ENCODE data around the gene GBX1.

Gene GBX1

GRCh38 chr7:151168003-151168786 is 701 bp upstream of the GBX1 start:
- TF ChIP-seq LEF1 (IDR thresholded peaks at IDR 0.05; ENCODE audit: borderline replicate concordance) (0 out of 2 replicates have a peak, but pooled peaks have one; percentile 11), SUZ12 (IDR thresholded peaks at IDR 0.05) (no peak), HDGF (IDR thresholded peaks at IDR 0.05; ENCODE audit: borderline replicate concordance) (0 out of 2 replicates have a peak, but pooled peaks have one; percentile 38)
- ChIA-PET CTCF (interaction anchor here (0.6 to 3.9 kb wide), 12 partner anchors 9 to 206 kb away, joined by 3 to 30 read pairs (median 4); no protein-coding TSS in a partner anchor), POLR2A (interaction anchor here (0.9 to 2.9 kb wide), 5 partner anchors 11 to 83 kb away, joined by 3 to 17 read pairs (median 3); partner anchors contain the start of genes AGAP3 and CHPF2)
- peak; percentile 90 for DNase-seq (ENCODE audit: extremely low spot score)

- ChIA-PET POLR2A (interaction anchor here (0.8 to 2.9 kb wide), 5 partner anchors 10 to 66 kb away, joined by 3 to 17 read pairs (median 4); partner anchors contain the start of genes ABCF2 and CHPF2), CTCF (interaction anchor here (0.5 to 3.9 kb wide), 8 partner anchors 9 to 156 kb away, joined by 3 to 30 read pairs (median 7); no protein-coding TSS in a partner anchor)
- DNase-seq (ENCODE audit: extremely low spot score) = no peak
- TF ChIP-seq TARDBP (IDR thresholded peaks at IDR 0.05) (no peak), BHLHE40 (IDR thresholded peaks at IDR 0.05; ENCODE audit: borderline replicate concordance) (no peak), SP1 (IDR thresholded peaks at IDR 0.05) (no peak), NFRKB (IDR thresholded peaks at IDR 0.05) (no peak), SUZ12 (IDR thresholded peaks at IDR 0.05) (no peak), CTBP1 (IDR thresholded peaks at IDR 0.05; ENCODE audit: borderline replicate concordance) (no peak), FOXA1 (IDR thresholded peaks at IDR 0.05) (no peak), FOXM1 (IDR thresholded peaks at IDR 0.05; ENCODE audit: borderline replicate concordance) (no peak), PKNOX1 (IDR thresholded peaks at IDR 0.05) (no peak), HDGF (IDR thresholded peaks at IDR 0.05; ENCODE audit: borderline replicate concordance) (no peak)
These were observed 781 bp downstream of the GBX1 start for GRCh38 chr7:151166629-151167196.

GRCh38 chr7:151161757-151162156 is 5.7 kb downstream of the GBX1 start:
- no peak for TF ChIP-seq TARDBP (IDR thresholded peaks at IDR 0.05)
- peak; percentile 72; the same call in 1 of the 2 replicates for TF ChIP-seq PKNOX1 (IDR thresholded peaks at IDR 0.05)
- DNase-seq (ENCODE audit: extremely low spot score) = no peak
- ChIA-PET POLR2A (interaction anchor here (0.6 kb wide), 1 partner anchor 365 kb away, joined by 3 read pairs; no protein-coding TSS in a partner anchor), CTCF (no interaction called here)

GRCh38 chr7:151157645-151158329 is 9.7 kb downstream of the GBX1 start:
- no peak for DNase-seq (ENCODE audit: extremely low spot score)
- CTCF ChIA-PET = interaction anchor here (0.6 to 4.6 kb wide), 5 partner anchors 10 to 1437 kb away, joined by 3 to 30 read pairs (median 4); partner anchors contain the start of gene GBX1
- TF ChIP-seq ELF4 (IDR thresholded peaks at IDR 0.05) = no peak
- TF ChIP-seq CTBP1 (IDR thresholded peaks at IDR 0.05; ENCODE audit: borderline replicate concordance) = no peak
- no peak for TF ChIP-seq NFRKB (IDR thresholded peaks at IDR 0.05)
- no peak for TF ChIP-seq HDGF (IDR thresholded peaks at IDR 0.05; ENCODE audit: borderline replicate concordance)
- TF ChIP-seq FOXM1 (IDR thresholded peaks at IDR 0.05; ENCODE audit: borderline replicate concordance) = no peak
- TF ChIP-seq FOXK2 (IDR thresholded peaks at IDR 0.05) = no peak
- no peak for TF ChIP-seq L3MBTL2 (conservative IDR thresholded peaks at IDR 0.05)
- TF ChIP-seq ZNF384 (IDR thresholded peaks at IDR 0.05) = no peak
- TF ChIP-seq BHLHE40 (IDR thresholded peaks at IDR 0.05; ENCODE audit: borderline replicate concordance) = no peak
- no peak for TF ChIP-seq SP1 (IDR thresholded peaks at IDR 0.05)
- no peak for TF ChIP-seq LEF1 (IDR thresholded peaks at IDR 0.05; ENCODE audit: borderline replicate concordance)
- no peak for TF ChIP-seq FOXA1 (IDR thresholded peaks at IDR 0.05)
- no peak for TF ChIP-seq TARDBP (IDR thresholded peaks at IDR 0.05)
- TF ChIP-seq ARNT (IDR thresholded peaks at IDR 0.05) = no peak
- TF ChIP-seq SUZ12 (IDR thresholded peaks at IDR 0.05) = no peak
- TF ChIP-seq PKNOX1 (IDR thresholded peaks at IDR 0.05) = no peak
- POLR2A ChIA-PET = interaction anchor here (1.0 to 1.9 kb wide), 6 partner anchors 9 to 69 kb away, joined by 3 to 17 read pairs (median 4); partner anchors contain the start of genes ABCF2 and GBX1

GRCh38 chr7:151152643-151153513 is 14.6 kb downstream of the GBX1 start:
- ChIA-PET CTCF (interaction anchor here (0.6 to 0.7 kb wide), 4 partner anchors 14 to 305 kb away, joined by 3 to 4 read pairs (median 3); no protein-coding TSS in a partner anchor), POLR2A (no interaction called here)
- TF ChIP-seq PKNOX1 (IDR thresholded peaks at IDR 0.05) = 0 out of 2 replicates have a peak, but pooled peaks have one; percentile 1
- TF ChIP-seq FOXM1 (IDR thresholded peaks at IDR 0.05; ENCODE audit: borderline replicate concordance) = no peak
- TF ChIP-seq ARNT (IDR thresholded peaks at IDR 0.05) = no peak
- TF ChIP-seq SP1 (IDR thresholded peaks at IDR 0.05) = no peak
- TF ChIP-seq ZNF384 (IDR thresholded peaks at IDR 0.05) = no peak
- peak; percentile 23; the same call in 1 of the 2 replicates for TF ChIP-seq L3MBTL2 (conservative IDR thresholded peaks at IDR 0.05)
- no peak for DNase-seq (ENCODE audit: extremely low spot score)

All from HEK293T (cell line).